Testis (tissue), 3 donors: ENCODE data around the gene CFAP70. TPM values are rescaled to one million over a fixed set of nuclear protein-coding genes. Genes with fewer than 3 reads are reported as not detected.
A peak's percentile ranks its signal among the peaks of the same experiment; 100 is the strongest.

Source experiments
- DNase-seq: peaks from one replicate; pipeline ENCODE4 v3.0.0-alpha.2; 2019
- H3K27ac ChIP-seq, 2 donors: fragments of 200-600 bp; sonication (generic); one replicate each; pipeline ENCODE4 v1.5.1; 2019
- H3K27me3 ChIP-seq: fragments of 200-600 bp; sonication (generic); one replicate; pipeline ENCODE4 v1.5.1; 2019
- H3K36me3 ChIP-seq: fragments of 200-600 bp; sonication (generic); one replicate; pipeline ENCODE4 v1.5.1; 2017; ENCODE audit warnings: low read depth; ENCODE audit errors: missing control alignments
- H3K4me1 ChIP-seq: fragments of 200-600 bp; sonication (generic); one replicate; pipeline ENCODE4 v1.5.1; 2019
- H3K4me3 ChIP-seq, 2 donors: fragments of 200-600 bp; sonication (generic); one replicate each; pipeline ENCODE4 v1.5.1; 2017 to 2019
- H3K9me3 ChIP-seq: fragments of 200-600 bp; sonication (generic); one replicate; pipeline ENCODE4 v1.5.1; 2017
- POLR2A ChIP-seq: fragments of 450-650 bp; IDR thresholded peaks from one replicate; pipeline ENCODE4 v1.6.1; 2017; ENCODE audit warnings: antibody characterized with exemption, mild to moderate bottlenecking, moderate library complexity
- WGBS, 2 donors: methylation state at CpG; one replicate each; pipeline ENCODE4 v1.1.5; 2018; 5-methylcytosine and 5-hydroxymethylcytosine counted together
- intact Hi-C: fragments of 100-400 bp; cut with DNase I; formaldehyde crosslinking; loops from one replicate; pipeline ENCODE4 v1.15.1; 2023; ENCODE audit warnings: low total_unique reads
- polyA plus RNA-seq: library from polyadenylated mRNA; stranded (reverse); fragments of 350-450 nt; fragmentation: Illumina TruSeq; extraction: RNeasy Lipid Tissue Mini Kit (QIAGEN cat#74804); gene quantifications from one replicate; pipeline ENCODE4 v1.2.3, GENCODE V29; 2014; ENCODE audit warnings: low read depth, low replicate concordance; ENCODE audit not compliant: insufficient read depth
- total RNA-seq, 2 donors: library from RNA; depleted of rRNA; stranded (reverse); fragments of >200 nt; gene quantifications; one replicate each; pipeline ENCODE4 v1.2.3, GENCODE V29; 2016
- TF ChIP-seq, protein P1 (sequence below), 3 experiments: fragments of 450-650 bp in 2 of 3; fragments of 200-600 bp in 1 of 3; sonication (generic) in 1 of 3; IDR thresholded peaks; one replicate each; pipeline ENCODE4 v1.5.1; 2016 to 2019; ENCODE audit warnings: antibody characterized with exemption in 3 of 3, mild to moderate bottlenecking in 2 of 3, moderate library complexity in 1 of 3

CFAP70 gene
- total and polyA plus RNA-seq, 3 donors from 2014 or later, result 29.6 to 57.2 (median 46.2) TPM

DNA sequence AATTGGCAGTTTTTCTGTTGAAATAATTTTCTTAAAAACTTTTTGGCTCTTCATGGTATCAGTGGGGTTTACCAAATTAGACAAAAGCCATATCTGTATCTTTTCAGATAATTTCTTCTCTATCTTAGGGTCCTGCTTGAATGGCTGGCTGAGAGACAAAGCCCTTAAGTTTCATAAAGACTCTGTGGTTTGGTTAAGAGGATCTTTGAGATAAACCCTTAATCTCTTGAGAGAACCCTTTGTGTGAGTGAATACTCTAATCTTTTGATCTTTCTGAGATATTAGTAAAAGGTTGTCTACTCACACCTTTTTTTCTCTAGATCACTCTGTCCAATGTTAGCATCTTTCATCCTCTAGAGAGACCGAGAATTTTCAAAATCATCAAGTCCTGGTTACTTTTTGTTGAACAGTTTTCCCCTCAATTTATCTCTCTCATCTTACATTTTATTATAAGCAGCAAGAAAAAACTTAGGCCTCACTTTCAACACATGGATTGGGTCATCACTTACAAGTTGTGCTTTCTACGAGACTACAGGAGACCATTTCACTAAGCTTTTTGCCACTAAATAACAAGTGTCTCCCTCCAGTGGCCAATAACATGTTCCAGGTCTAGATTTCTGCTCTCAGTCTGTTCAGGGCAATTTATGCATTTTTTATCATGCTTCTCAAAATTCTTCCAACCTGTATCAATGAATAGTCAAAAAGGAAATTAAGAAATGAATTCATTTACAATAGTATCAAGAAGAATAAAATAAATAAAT is 140.1 kb downstream of the CFAP70 start:
- H3K9me3 ChIP-seq, result no peaks in the 10 kb centered on the region
- no peak overlapping the region for H3K4me3 ChIP-seq
- intact Hi-C loops, result no loop called here
- H3K4me1 ChIP-seq, result no peaks in the 10 kb centered on the region
- H3K27ac ChIP-seq, result no peak overlapping the region
- WGBS, 2 donors, result 83% methylated on average over 2 of the region's 2 CpGs
- TF ChIP-seq, protein P1, sequence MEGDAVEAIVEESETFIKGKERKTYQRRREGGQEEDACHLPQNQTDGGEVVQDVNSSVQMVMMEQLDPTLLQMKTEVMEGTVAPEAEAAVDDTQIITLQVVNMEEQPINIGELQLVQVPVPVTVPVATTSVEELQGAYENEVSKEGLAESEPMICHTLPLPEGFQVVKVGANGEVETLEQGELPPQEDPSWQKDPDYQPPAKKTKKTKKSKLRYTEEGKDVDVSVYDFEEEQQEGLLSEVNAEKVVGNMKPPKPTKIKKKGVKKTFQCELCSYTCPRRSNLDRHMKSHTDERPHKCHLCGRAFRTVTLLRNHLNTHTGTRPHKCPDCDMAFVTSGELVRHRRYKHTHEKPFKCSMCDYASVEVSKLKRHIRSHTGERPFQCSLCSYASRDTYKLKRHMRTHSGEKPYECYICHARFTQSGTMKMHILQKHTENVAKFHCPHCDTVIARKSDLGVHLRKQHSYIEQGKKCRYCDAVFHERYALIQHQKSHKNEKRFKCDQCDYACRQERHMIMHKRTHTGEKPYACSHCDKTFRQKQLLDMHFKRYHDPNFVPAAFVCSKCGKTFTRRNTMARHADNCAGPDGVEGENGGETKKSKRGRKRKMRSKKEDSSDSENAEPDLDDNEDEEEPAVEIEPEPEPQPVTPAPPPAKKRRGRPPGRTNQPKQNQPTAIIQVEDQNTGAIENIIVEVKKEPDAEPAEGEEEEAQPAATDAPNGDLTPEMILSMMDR (IDR thresholded peaks at IDR 0.05), result peak in 1 of 3 experiments; percentile 33
- TF ChIP-seq POLR2A, result no peak
- H3K36me3 ChIP-seq, result no peaks in the 10 kb centered on the region
- H3K27me3 ChIP-seq, result no peaks in the 10 kb centered on the region
- no peak for DNase-seq

- Histone ChIP-seq H3K4me1 (no peaks in the 10 kb centered on the region), H3K36me3 (no peaks in the 10 kb centered on the region), H3K4me3 (no peak overlapping the region), H3K9me3 (no peaks in the 10 kb centered on the region), H3K27ac (no peak overlapping the region), H3K27me3 (no peaks in the 10 kb centered on the region)
- intact Hi-C loops, result no loop called here
- 92 to 93% methylated on average over 2 of the region's 2 CpGs for WGBS, 2 donors
- no peak for DNase-seq
- TF ChIP-seq, protein P1 (IDR thresholded peaks at IDR 0.05), result no peak
- TF ChIP-seq POLR2A, result no peak
Observed at GRCh38 chr10:73217628-73218027, 141.0 kb downstream of the CFAP70 start.

GRCh38 chr10:73215749-73216148 is 142.9 kb downstream of the CFAP70 start:
- Histone ChIP-seq H3K4me3 (no peak overlapping the region), H3K36me3 (no peaks in the 10 kb centered on the region), H3K27ac (no peak overlapping the region), H3K9me3 (no peaks in the 10 kb centered on the region), H3K27me3 (no peaks in the 10 kb centered on the region), H3K4me1 (no peaks in the 10 kb centered on the region)
- intact Hi-C loops, result no loop called here
- DNase-seq, result no peak
- TF ChIP-seq, protein P1 (IDR thresholded peaks at IDR 0.05), result no peak
- TF ChIP-seq POLR2A, result no peak
- 96 to 97% methylated on average over 1 of the region's 1 CpG for WGBS, 2 donors

GRCh38 chr10:73211106-73211811 is 147.4 kb downstream of the CFAP70 start:
- H3K4me3 ChIP-seq, result no peak overlapping the region
- no peak overlapping the region for H3K27ac ChIP-seq
- H3K36me3 ChIP-seq, result no peaks in the 10 kb centered on the region
- no peaks in the 10 kb centered on the region for H3K9me3 ChIP-seq
- H3K4me1 ChIP-seq, result no peaks in the 10 kb centered on the region
- no peak for DNase-seq
- intact Hi-C loops, result no loop called here
- 91 to 93% methylated on average over 4 of the region's 4 CpGs for WGBS, 2 donors
- no peak for TF ChIP-seq POLR2A
- TF ChIP-seq, protein P1 (IDR thresholded peaks at IDR 0.05), result no peak
- H3K27me3 ChIP-seq, result no peaks in the 10 kb centered on the region
